GM20431 (cell line): Measurements from ENCODE around the gene SLC29A3.

Source experiments
- in situ Hi-C: fragments of 300-500 bp; cut with MseI, MboI; formaldehyde crosslinking; loops from one replicate; pipeline ENCODE4 v1.15.0; 2020; ENCODE audit warnings: low sequenced_read_pairs; ENCODE audit not compliant: unreplicated experiment

Gene SLC29A3

DNA sequence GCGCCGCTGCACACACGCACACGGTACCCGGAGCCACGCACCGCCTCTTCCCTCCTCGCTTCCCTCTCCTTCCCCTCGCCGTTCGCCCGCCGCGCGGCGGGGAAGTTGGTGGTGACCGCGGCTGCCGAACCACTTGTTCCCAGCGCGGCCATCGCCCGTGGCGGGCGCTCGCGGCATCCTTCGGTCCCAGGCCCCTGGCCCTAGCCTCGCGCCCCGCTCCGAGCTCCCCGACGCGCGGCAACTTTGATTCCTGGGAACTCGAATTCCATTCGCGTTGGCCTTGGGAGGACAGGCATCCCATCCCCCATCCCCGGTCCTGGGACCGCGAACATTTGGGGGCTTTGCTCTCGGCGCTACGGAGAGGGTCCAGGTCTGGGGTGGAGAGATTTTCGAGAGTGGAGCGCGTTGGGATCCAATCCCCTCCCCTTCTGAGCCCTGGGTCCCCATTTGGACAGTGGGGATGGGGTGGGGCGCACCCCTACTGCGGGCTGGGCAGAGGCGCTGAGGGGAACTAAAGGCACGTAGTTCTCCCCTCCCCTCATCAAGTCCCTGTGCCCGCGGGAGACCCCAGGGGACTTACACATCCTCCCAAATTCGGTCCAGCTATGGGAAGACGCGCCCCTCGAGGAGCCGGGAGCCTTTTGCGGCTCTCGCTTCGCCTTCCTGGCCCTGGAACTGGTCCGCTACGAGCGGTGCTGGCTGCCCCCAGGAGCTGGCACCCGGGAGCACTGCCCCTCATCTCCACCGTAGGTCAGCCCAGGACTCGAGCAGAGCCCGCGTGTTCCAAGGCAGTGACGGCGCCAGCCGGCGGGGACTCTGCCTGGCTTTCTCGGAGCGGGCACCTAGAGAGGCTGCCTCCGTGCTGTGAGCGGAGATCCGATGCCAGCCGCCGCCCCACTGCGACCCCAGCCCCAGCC, 78.5 kb downstream of the SLC29A3 start:
- in situ Hi-C loops = no loop called here

DNA sequence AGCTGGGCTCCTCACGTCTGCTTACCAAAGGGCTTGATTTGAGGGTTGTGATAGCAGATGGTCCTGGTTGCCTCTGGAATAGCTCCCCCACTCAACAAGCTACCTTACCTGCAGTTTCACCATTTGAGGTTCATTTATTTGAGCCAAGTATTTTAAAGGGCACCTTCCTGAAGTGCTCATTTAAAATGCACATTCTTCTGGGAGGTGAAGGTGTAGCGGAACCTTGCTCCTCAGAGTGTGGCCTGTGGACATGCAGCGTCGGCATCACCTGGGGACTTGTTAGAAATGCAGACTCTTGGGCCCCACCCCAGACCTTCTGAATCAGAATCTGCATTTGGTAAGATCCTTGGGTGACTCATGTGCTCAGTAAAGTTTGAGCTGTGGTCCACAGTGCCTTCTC, 79.9 kb downstream of the SLC29A3 start:
- in situ Hi-C loops = no loop called here

DNA sequence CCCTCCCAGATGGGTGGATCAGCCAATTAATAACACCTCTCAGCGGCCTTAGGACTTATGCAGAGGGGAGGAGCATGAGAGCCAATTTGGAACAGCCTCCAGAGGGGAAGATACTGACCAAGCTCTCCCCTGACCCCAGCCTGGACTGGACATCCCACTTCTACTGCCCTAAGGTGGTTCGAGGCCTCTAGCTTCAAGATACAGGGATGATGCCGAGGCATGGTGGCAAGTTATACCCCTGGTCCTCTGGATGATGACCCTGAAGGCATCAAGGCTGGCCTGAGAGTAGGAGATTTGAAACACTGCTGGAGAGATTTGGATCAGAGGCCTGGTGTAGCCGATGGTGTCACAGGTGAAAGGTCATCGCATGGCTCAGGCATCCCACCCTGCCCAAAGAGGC, 80.9 kb downstream of the SLC29A3 start:
- in situ Hi-C loops = no loop called here

DNA sequence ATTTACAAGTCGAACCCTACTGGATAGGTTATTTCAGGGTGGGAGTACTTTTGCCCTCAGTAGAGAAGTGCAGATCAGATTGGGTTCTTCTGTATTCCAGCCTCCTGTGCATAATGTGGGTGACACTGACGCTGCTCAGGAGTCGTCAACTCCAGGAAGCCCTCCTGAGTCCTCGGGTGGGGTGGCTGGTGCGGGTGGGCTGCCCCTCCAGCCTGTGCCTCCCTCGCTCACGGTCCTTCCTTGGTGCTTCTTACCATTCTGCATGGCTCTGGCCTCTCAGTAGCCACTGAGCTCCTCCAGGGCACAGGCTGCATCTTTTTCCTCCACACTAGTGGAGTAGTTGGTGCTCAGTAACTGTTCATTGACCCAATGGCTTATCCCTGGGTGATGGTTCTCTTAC, 82.0 kb downstream of the SLC29A3 start:
- in situ Hi-C loops = no loop called here

DNA sequence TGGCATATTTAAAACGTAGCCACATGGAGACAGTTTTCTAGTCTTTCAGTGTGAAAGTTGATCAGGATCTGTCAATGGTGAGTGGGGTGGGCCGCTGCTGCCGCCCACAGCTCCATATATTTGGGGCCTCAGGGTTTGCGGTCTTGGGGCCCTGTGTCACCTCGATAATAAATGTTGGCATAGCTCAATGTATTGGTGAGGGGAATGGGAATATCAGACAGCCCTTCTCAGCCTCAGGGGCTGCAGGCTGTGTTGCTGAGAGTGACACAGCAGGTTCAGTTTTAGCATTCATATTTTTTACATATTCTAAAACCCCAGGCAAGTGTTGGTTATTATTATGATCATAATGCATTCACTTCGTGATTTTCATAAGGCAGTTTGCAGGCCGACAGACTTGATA, 82.9 kb downstream of the SLC29A3 start:
- in situ Hi-C loops = no loop called here

DNA sequence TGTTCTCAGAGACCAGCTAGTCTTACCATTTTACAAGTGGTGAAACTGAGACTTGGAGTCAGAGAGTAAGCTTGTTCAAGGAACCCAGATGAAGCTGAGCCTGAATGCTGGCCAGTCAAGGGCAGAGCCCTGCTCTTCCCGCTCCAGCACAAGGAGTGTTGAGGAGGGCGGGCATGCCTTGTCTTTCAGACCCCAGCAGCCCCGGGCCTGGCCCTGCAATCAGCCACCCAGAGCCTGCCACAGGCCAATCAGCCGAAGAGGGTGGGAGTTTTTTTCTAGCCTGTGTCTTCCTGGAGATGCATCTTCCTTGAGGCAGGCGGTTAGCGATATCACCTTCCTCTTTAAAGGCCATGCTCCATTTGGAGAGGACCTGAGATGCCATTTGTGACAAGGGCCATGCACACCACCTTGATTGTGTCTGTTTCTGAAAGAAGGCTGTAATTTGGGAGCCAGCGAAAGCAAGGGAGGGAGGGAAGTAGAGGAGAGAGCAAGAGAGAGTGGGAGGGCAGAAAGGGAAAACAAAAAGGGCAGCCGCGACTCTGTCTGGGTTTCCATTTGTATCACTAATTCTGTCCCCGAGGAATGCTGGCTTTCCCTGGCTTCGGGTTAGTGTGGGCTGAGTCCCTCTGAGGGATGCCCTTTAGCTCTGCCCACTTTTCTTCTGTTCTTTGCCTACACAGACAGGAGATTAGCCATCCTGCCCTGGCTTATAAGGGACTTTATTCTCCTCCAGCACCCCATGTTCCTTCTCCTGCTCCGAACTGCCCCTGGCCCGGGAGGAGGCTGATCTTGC, 85.6 kb downstream of the SLC29A3 start:
- in situ Hi-C loops = no loop called here

DNA sequence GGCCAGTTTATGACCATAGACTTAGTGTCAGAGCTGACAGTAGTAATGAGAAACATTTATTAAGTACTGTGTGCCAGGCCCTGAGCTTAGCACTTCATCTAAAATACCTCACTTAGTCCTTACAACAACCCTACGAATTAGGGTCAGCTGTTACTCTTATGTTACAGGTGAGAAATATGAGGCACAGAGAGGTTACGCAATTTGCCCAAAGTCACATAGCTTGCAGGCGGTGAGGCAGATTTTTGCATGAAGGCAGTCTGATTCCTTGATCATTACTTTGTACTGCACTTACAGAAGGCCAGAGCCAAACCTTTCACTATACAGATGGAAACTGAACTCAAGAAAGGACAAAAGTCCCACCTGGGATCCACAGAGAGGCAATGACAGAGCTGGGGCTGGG, 87.8 kb downstream of the SLC29A3 start:
- in situ Hi-C loops = no loop called here

DNA sequence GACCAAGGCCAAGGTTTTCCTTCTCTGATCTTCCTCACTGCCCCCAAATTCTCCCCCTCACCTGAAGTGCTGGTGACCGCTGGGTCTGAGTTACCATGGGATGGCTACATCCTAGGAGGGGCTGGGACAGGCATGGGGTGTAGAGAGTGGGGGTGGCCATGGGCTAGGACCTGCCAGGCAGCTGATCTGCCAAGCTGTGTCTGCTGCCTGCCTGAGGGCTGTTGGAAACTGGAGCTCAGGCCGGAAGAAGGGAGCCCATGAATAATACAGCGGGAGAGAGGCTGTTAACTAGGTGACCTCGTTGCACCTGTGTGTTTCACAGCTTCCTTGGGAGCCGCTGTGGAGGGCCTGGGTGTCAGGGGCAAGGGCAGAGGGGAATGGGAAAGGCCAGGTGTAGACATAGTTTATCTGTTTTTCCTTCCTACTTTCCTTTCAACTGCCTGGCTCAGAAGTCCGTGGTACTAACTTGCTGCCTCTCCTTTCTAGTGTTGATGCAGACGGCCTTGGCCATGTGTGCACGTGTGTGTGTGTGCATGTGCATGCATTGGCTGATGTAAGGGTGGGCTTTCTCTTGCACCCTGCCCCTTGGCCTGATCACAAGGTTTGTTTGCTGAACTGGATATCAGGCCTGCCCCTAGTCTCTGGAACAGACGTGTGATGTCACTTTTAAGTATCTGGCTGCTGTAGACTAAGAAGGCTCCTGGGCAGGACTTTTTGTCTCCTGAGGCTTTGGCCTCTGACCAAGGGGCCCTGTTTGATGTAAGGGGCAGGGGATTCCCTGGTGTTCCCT, 89.6 kb downstream of the SLC29A3 start:
- in situ Hi-C loops = no loop called here

DNA sequence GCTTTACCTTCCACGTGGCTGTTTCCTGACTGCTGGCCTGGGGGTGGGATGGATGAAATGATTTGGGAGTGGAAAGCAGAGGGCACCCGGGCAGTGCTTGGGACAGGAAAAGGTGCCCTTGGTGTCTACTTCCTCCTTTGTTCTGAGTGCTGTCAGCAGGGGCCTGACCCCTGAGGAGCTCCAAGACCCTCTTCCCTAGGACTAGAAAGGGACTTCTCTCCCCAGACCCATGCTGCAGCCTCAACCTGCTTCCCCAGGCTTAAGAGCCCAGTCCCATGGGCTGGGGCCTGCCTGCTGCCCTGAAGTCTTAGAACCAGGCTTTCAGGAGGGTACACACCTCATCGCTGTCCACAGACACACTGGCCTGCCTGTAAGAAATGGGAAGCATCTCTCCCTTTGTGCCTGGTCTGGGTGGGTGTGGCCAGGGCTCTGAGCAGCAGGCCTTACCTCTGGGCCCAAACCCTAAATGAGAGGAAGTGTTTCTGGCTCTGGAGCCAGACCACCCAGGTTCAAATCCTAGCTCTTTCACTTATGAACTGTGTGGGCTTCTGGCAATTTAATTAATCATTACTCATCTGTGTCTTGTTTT, 90.6 kb downstream of the SLC29A3 start:
- in situ Hi-C loops = no loop called here
